HG03066 (cell line): Measurements from ENCODE around the gene MYOZ3.

ENCODE experiments used
- ATAC-seq: cut with Tn5 transposase; IDR thresholded peaks from one replicate; pipeline ENCODE4 v1.9.1; 2021; ENCODE audit warnings: low read depth; ENCODE audit not compliant: unreplicated experiment

MYOZ3 gene

GRCh38 chr5:150641824-150642566, 19.1 kb upstream of the MYOZ3 start:
- no peak for ATAC-seq

DNA sequence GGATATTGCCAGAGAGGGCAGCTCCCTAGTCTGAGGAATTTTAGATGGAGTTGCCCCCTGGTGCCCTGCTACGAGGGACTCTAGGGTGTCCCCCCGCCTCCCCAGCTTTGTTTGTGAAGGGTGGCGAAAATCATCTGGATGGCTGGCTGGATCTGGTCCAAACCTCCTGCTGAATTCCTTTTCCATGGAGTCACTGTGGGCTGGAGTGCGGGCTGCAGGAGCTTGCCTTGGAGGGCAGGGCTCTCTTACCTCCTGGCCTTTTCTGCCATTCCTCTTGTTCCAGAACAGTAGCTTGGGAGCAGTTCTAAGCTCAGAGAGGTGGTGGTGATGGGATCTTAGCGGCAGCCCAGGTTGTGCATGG, 18.5 kb upstream of the MYOZ3 start:
- no peak for ATAC-seq

- ATAC-seq, result no peak
Measured at GRCh38 chr5:150642991-150643710, 17.9 kb upstream of the MYOZ3 start.

DNA sequence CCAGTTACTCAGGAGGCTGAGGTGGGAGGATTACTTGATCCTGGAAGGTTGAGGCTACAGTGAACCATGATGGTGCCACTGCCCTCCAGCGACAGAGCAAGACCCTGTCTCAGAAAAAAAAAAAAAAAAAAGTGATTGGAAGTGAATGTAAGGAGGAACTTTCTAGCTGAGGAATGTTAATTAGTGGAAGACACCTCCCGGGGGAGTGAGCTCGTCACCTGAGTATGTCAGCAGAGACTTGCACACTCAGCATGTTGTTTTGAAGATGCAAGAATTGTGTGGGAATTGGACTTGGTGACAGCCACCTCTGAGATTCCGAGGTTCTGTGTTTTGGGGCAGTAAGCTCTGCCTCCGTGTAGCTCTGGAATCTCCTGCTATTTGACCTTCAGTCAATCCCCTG, 17.0 kb upstream of the MYOZ3 start:
- ATAC-seq, result no peak

DNA sequence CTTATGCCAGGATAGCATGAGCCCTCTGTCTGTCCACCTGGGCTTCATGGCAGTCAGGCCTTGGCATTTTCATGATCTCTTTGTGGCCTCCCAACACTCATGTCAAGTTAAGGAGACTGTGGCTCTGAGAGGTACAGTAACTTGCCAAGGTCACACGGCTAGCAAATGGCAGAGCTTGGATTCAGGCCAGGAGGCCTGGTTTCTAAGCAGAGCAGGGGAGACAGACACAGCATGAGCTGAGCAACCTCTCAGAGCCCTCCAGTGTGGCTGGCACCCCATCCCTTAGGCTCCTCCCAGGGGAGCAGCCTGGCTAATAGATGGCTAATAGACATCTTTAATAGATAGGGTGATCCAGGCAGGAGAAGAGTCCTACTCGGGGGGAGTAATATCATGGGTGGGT, 16.5 kb upstream of the MYOZ3 start:
- no peak for ATAC-seq

DNA sequence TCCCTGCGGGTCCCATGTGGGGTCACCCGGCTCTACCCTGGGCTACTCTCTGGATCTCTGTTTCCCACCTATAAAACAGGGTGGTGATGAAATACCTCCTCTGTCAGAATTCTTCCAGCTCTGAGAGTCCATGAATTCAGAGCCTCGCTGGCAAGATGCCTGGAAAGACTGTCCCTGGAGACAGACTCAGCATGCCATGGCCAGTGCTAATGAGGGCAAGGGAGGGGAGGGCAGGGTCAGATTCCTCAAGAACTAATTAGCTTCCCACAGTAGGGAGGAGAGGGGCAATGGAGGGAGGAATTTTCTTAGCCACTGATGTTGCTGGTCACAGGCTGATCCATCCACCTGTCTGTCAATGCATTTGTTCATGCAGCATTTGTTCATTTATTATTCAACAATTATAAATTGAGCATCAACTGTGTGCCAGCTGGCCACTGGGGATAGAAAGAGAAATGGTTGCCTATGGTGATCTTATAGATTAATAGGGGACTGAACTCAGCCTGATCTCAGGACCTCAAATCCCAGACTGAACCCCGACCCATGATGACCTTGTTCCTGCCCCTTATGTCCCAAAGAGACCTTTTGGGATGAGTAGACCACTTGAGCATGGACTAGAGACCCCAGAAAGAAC, 15.9 kb upstream of the MYOZ3 start:
- ATAC-seq, result no peak

GRCh38 chr5:150647275-150648251, 13.5 kb upstream of the MYOZ3 start:
- ATAC-seq, result no peak

DNA sequence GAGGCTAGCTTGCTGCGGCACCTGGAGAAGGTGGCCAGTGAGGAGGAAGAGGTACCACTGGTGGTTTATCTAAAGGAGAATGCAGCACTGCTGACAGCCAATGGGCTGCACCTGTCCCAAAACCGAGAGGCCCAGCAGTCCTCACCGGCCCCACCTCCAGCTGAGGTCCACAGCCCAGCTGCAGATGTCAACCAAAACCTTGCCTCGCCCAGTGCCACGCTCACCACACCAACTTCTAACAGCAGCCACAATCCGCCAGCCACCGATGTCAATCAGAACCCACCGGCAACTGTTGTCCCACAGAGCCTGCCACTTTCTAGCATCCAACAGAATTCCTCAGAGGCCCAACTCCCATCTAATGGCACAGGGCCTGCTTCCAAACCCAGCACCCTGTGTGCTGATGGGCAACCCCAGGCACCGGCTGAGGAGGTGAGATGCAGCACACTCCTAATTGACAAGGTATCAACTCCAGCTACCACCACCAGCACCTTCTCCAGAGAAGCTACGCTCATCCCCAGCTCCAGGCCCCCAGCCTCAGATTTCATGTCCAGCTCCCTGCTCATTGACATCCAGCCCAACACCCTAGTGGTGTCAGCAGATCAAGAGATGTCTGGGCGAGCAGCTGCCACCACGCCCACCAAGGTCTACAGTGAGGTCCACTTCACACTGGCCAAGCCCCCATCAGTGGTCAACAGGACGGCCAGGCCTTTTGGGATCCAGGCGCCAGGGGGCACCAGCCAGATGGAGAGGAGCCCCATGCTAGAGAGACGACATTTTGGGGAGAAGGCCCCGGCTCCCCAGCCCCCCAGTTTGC, 12.6 kb upstream of the MYOZ3 start:
- ATAC-seq, result no peak

DNA sequence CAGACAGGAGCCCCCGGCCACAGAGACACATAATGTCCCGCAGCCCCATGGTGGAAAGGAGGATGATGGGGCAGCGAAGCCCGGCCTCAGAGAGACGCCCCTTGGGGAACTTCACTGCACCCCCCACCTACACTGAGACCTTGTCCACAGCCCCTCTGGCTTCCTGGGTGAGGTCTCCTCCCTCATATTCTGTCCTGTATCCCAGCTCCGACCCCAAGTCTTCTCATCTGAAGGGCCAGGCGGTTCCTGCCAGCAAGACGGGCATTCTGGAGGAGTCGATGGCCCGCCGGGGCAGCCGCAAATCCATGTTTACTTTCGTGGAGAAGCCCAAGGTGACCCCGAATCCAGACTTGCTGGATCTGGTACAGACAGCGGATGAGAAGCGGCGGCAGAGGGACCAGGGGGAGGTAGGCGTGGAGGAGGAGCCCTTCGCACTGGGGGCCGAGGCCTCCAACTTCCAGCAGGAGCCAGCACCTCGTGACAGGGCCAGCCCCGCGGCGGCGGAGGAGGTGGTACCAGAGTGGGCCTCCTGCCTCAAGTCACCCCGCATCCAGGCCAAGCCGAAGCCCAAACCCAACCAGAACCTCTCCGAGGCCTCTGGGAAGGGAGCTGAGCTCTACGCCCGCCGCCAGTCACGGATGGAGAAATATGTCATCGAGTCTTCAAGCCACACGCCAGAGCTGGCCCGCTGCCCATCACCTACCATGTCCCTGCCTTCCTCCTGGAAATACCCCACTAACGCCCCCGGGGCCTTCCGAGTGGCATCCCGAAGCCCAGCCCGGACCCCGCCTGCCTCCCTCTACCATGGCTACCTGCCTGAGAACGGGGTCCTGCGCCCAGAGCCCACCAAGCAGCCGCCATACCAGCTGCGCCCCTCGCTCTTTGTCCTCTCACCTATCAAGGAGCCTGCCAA, 11.7 kb upstream of the MYOZ3 start:
- no peak for ATAC-seq

- no peak for ATAC-seq
Measured at GRCh38 chr5:150650021-150651006, 10.7 kb upstream of the MYOZ3 start.

DNA sequence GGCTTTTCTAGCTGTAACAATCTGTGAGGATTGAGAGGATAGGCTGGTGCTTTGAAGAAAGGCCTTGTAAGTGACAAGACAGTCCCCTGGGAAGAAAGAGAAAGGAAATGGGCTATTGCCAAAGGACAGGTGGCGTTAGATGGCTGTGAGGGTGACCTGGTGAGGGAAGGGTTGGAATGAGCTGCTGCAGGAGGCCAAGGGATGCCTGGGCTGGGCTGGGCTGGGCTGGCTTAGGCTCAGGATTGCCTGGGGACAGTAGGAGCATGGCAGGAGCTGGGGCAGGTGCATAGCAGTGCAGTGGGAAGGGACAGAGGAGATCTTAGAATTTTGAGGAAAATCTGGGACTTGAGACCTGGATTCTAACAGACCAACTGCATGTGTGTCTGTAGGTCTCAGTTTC, 9.7 kb upstream of the MYOZ3 start:
- ATAC-seq, result no peak

GRCh38 chr5:150651924-150652671, 9.0 kb upstream of the MYOZ3 start:
- no peak for ATAC-seq

GRCh38 chr5:150653145-150653761, 7.8 kb upstream of the MYOZ3 start:
- ATAC-seq, result no peak

DNA sequence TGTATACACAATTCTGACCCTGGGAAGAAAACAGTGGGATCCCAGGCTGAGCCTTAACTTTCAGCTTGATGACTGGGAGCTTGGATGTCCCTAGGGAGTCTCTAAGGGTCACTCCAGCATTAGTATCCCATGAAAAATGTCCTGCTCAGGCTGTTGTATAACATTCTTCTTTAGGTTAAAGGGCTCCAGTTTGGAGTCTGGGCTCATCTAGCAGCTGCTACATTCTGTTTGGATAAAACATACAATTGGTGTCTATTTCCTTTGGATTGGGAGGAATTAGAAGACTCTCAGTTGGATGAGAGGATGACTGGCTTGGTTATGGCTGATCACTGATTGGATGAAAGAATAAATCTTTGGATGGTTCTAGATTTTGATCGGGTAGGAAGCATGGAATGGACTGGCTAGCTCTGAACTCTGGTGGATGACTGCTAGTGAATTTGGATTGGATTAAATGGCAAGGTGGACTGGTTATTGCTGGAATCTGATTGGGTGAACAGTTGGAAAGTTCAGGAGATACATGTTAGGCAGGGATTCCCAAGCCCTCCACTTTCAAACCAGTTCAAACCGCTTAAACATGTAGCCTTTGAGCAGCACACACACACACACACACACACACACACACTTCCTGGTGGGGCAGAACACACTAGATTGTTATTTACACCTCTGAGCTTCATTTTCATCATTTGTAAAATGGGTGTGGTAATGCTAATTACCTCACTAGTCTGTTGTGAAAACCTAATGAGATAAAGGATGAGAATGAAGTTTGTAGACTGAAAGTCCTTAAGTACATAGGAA, 7.1 kb upstream of the MYOZ3 start:
- no peak for ATAC-seq

DNA sequence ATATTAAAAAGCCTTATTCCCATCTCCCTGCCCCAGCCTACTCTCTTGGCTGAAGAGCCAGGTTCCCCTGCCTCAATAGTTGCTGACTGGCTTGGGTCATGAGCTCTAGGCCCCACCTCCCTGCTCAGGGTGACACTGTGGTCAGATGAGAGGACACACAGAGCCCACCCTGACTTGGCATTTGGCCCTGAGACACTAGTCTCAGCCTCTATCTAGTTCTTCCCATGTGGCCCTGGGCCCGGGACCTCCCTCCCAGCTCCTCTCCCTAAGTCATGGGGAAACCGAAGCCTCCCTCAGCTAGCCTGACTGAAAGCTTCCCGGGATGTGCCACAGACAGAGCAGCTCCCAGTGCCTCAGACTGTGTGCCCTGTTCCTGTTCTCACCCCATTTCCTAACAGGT, 5.8 kb upstream of the MYOZ3 start:
- no peak for ATAC-seq
